Stimulated activated CD8-positive, alpha-beta memory T cell treated with anti-CD3 and anti-CD28 coated beads, Interleukin-12 subunit alpha, Interleukin-12 subunit beta, amount 100 ng/mL, for 1 hour (primary cell): ENCODE measurements around the gene KLHDC7B.

Experiments used
- DNase-seq: peaks from one replicate; pipeline ENCODE4 v3.0.0-alpha.2; 2020; ENCODE audit warnings: low read depth

The KLHDC7B gene

DNA sequence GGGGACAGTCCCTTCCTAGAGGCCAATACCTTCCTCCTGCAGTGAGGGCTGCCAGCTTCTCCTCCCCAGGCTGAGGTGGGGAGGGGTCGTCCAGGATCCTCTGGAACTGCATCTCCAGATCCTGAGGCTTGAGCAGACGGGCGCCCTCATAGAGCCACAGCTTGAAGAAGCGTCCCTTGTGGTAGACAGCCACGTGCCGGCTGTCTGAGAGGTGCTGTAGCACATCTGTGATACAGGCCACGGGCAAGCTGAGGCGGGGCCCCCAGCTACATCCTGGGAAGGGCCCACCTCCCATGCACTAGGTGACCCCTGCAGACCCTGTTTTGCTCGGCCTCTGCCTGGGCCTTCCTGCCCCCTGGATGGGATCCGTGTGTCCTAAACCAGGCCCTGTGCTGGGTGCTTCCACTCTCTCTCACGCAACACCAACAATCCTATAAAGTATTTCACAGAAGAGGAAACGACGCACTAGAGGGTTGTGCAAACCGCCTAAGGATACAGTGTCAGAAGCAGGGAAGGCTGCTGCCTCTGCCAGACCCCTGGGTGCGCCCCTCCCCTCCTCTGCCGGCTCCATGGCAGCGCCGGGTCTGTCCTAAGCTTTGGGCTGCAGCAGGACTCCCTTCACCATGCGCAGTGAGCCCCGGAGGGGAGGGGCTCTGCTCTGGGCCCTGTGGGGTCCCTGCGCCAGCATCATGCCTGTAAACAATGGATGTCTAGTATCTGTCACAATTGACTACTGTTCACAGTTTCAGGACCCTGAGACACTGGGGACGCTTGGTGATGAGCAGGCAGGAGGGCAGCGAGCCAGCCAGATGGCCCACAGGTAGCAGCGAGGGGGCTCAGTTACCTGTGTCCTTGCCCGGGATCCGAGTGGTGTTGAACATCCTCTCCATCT lies 28.0 kb downstream of the KLHDC7B start:
- no peak for DNase-seq

DNA sequence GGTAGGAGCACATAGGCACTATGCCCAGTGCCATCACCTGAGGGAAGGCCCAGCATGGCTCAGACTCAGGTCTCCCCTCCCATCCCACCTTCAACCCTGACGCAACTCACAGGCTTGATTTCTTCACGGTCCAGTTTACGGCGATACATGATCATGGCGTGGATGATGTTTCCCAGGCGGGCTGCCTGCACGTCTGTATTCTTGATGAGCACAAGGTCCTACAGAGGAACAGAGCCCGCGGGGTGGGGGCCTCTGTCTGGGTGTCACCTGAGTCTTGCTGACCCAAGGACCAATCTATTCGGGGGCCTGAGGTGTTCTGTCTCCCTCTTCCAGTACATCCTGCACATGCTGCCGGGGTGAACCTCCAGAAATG lies 28.7 kb downstream of the KLHDC7B start:
- DNase-seq = no peak

DNA sequence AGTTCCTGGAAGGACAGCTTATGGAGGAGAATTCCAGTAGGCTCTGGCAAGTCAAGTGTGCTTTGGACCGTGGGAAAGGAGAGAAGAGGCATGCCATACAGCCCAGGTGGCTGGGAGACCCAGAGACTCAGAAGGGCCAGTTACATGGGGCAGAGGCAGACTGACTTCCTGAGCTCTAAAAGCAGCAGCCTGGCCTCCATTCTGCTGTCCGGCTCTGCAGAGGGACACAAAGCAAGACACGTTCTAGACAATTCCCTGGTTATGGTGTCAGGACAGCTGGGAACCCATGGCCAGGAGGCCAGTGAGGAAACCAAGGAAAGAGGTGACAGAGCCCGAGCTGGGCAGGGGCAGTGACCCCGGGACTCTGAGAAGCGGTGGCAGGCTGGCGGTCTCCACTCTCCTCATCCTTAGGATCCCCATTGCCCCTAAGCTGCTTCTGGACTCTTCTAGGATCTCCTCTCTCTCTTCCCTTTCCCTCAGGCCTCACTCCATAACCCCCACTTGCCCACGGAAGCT lies 29.8 kb downstream of the KLHDC7B start:
- no peak for DNase-seq

DNA sequence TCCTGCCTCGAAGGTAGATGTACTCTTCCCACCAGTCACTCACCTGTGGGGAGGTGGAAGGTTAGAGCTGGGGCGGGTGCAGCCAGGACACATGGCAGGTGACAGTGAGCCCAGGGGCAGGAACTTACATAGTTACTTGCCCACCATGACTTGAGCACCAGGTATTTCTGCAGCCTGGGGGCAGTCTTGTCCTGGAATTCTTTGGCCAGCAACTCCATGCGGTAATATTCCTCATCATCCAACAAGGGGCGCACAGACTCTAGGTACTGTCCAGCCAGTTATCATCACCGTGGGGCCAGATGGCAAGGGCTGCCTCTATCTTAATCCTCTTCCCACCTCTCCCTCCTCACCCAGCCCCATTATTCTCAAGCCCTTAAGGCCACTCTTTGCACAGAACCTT lies 30.4 kb downstream of the KLHDC7B start:
- DNase-seq = no peak

DNA sequence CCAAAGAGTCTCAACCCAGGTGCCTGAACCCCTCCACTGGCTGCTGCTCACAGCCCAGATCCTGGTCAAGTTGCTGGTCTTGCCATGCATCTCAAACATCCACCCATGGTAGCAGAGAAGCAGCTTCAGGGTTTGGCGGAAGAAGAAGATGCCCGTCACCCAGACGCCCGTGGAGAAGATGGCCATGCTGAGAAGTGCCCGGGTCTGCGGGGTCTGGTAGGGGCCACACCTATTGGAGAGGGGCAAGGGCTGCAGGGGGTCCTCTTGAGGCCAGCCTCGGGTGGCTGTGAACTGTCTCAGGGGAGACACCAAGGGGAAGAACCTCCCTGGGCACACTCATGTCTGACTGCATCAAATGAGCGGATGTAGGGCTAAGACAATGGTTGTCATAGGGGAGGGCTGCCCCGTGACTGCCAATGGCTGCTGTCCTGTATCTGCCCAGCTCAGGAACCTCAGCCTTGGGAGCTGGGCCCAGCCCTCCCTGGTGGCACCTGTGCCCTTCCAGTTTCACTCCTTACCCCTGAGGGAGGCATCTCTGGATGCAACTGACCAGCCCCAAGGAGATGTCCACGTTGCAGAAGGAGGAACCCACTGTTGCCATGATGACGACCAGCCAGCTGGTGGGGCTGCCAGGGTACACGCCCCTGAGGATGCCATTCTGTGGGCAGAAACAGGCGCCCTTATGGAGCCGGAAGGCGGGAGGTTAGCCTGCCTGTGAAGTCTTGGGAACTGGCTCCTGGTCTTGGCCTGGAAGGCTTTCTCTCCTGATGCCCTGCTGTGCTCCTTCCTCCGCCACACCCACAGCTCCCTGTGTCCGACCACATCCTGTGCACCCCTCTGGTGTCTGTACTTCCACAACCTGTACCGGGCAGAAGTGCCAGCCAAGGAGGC lies 31.4 kb downstream of the KLHDC7B start:
- DNase-seq = no peak

DNA sequence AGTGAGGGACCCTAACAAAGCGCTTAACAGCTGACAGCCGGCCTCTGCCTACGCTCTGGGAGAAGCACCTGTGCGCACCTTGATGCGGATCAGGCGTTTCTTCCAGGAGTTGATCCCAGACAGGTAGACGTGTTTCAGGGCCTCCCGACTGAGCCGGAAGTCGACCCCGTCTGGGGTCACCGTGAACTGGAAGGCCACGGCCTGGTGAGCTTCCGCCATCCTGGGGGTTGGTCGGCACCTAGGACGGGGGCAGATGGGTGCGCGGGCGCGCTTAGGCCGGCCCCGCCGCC lies 31.9 kb downstream of the KLHDC7B start:
- no peak for DNase-seq

DNA sequence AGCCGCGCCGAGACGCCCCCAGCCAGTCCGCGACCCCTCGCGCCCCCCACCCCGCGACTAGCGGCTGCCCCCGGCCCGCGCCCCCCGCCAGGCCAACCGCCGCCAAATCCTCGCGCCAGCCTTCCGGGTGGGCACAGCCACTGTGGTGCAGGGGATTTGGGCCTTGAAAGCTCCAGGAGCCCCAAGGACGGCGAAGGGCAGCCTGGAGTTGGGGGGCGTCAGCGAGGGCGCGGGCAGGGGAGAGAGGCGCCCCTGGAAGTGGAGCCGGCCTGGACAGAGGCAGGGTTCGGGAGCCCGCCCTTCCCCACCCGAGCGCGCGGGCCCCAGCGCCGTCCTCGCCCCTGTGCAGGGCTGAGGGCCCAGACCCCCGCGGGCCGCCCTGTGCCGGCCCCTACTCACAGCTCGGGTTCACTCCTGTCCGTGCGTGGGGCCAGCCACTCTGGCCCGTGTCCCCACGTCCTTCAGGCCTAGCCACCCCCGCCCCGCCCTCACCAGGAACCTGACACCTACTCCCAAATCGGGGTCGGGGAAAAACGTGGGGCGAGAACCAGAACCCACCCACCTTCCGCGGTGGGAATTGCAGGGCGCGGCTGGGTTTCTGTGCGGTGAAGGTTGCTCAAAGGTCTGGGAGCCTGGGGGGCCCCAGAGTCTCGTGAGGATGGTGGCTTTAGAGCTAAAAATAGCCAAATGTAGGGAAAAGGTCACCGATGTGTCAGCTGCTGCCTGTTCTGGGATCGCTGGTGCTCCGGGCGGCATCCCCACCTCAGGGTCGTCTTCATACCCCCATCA lies 32.5 kb downstream of the KLHDC7B start, which contains the start of gene CPT1B:
Gene CPT1B (minus strand): TSS at position 441 of the 789 bp plus-strand sequence. CDS start 512 bp downstream, outside the sequence.
- no peak for DNase-seq

DNA sequence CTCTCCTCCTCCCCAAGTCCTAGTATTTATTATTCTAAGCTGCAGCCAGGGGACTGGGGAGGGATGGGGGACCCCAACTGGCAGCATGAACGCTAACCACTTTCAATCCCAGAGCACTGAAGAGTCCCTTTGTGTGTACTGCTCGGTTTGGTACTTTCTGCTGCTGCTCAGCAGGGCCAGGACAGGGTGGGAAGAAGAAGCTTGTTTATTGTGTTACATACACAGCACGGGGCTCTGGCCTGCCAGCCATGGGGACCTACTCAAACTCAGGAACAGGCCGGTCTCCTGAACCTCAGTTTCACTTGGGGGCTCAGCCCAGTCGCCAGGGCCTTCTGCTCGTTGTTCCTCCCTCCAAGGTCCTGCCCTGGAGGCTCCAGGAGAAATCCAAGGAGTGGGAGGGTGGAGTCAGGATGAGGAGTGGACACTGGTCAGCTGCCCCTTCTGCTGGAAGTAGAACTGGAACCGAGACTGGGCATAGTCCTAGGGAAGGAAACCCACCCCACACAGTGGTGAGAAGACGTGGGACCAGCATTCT lies 33.1 kb downstream of the KLHDC7B start:
- no peak for DNase-seq

DNA sequence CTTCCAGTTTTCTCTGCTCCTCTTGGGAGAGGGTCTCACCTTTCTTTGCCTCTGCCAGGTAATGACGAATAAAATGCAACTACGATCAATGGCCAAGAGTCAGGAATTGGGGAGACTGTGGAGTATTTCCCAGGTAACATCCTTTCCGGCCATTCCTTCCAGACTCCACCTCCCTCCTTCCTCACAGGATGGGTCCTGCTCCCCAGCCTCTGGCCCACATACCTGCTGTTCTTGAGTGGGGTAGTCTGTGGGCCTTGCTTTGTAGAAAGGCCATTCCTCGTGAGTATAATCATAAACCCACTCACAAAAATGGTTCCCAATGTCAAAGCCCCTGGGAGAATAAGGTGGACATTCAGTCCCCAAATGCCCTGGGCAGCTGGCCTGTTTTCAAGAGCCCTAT lies 34.1 kb downstream of the KLHDC7B start:
- no peak for DNase-seq

DNA sequence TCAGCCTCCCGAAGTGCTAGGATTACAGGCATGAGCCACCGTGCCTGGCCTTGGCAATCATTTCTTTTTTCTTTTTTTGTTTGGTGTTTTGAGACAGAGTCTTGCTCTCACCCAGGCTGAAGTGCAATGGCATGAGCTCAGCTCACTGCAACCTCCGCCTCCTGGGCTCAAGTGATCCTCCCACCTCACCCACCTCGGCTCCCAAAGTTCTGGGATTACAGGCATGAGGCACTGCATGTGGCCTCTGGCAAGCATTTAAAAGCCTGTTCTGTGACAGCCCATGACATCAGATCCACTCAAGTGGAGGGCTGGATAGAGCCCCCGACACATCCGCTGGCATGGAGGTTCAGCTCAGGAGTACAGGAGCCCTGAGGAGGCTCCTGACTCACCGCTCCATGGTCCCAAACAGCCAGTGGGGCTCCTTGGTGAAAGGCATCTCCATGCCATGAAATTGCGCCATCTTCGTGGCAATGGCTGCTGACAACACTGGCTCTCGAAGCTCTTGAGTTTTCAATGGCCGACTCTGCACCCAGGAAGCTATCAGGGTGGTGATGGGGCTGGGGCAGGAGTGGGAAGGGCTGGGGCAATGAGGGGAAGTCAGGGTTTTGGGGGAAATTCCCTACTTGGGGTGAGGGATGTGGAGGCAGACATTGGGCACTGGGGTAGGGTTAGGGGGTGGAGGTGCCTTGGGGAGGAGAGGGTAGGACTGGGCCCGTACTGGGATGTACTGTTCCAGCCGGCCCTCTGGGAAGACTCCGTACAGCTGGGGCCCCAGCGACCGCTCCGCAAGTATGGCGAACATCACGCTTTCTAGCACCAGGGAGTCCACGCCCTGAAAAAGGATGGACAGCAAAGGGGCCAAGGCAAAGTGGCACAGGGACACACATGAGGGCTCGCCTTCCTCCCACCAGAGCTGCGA lies 35.6 kb downstream of the KLHDC7B start:
- DNase-seq = no peak

DNA sequence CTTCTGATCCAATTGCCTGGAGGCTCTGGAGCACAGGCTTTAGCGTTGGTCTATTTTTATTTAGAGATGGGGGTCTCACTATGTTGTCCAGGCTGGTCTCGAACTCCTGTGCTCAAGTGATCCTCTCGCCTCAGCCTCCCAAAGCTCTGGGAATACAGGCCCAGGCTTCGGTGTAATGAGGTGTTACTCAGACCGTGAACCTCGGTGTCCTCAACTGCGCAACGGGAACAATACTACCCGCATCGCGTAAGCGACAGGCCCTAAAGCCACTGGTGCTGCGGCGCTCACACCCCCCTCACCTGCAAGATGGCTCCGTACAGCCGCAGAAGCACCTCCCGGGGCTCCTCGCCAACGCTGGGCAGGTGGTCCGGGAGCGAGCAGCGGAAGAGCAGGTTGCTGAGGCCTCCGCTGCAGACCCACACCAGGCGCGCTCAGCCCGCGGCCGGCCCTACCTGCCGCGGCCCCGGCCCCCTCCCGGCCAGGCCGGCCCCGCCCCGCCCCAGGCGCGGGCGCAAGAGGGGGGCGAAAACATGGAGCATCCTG lies 36.3 kb downstream of the KLHDC7B start:
- no peak for DNase-seq

DNA sequence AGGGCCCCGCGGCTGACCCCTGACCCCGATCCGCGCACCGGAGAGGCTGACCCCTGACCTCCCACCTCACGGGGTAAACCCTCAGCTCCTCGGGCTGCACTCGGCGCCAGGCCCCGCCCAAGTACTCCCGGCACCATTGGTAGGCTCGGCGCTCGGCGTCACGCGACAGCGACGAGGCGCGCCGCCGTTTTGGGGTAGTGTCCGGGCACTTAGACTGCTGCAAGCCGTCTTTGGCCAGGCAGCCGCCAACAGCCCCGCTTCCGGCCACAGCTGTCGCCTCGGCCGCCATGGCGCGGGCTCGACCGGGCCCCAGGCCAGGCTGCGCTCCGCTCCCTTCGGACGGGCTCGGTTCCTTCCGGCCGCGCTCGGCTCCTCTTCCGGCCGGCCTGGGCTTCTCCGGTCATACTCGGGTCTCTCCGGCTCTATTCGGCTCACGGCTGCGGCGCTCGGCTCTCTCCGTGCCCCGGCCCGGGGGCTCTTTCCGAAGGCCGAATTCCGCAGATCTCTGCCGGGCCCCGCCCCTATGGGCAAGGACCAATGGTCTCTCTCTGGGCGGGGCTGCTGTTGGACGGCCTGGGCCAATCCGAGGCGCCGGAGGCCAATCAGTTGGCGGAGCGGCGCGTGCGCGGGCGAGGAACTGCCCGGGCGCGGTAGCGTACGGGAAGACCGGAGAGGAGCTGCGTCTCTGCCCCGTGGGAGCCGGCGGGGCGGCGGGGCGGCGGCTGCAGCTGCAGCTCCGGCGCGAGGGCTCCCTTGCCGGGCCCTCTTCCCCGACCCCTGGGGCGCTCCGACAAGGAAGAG lies 37.0 kb downstream of the KLHDC7B start, which contains the start of gene CHKB:
Gene CHKB (minus strand): TSS at position 357 of the 801 bp plus-strand sequence. CDS start 68 bp downstream, at position 289.
- peak; percentile 94 for DNase-seq

DNA sequence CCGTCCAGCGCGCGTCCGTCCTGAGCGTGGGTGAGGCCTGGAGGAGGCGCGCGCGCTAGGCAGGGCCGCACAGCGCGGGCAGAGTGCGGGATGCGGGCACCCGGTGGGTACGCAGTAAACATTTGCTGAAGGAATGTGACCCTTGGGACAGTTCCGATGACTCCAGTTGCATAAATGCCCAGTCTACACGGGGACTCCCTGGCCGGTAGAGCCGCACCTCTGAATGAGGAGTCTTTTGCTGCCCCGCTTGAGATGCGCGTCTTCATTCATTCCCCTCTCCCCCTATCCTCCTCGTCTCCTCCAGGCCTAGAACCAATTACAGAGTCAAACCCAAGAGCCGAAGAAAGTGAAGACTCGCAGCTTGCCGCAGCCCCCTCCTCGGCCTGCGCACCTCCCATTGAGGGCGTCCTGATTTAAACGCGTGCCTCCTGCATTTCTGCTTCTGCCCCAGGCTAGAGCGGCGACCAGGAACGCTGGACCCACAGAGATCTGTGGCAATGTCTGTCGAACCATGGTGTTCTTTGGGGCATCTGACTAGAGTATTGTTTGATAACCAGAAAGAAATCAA lies 37.7 kb downstream of the KLHDC7B start:
- DNase-seq = no peak

DNA sequence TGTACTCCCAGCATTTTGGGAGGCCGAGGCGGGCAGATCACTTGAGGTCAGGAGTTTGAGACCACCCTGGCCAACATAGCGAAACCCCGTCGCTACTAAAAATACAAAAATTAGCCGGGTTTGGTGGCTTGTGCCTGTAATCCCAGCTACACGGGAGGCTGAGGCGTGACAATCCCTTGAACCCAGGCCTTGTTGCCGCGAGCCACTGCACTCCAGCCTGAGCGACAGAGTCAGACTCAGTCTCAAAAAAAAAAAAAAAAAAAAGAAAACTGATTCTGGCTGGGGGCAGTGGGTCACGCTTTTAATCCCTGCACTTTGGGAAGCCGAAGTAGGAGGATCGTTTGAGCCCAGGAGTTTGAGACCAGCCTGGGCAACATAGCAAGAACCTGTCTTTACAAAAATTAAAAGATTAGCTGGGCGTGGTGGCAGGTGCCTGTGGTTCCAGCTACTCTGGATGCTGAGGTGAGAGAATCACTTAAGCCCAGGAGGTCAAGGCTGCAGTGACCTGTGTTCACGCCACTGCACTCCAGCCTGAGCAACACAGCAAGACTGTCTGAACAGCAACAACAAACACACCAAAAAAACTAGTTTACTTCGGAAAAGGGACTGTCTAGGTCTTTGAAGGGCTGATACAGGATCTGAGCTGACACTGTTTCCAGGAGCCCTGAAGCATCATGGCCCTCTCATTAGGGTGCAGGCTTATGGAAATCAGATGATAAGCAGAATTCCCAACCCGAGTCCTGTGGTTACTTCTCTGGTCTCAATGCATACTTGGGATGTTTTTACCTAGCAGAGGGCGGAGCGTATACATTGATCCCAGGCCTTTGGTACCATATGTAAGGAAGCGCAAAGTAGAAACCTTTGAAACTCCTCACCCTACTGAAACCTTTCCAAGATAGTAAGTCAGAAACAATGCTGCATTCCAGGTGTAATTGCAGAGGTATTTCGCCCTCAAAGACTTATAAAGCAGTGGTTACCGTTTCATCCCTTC lies 38.7 kb downstream of the KLHDC7B start:
- no peak for DNase-seq

DNA sequence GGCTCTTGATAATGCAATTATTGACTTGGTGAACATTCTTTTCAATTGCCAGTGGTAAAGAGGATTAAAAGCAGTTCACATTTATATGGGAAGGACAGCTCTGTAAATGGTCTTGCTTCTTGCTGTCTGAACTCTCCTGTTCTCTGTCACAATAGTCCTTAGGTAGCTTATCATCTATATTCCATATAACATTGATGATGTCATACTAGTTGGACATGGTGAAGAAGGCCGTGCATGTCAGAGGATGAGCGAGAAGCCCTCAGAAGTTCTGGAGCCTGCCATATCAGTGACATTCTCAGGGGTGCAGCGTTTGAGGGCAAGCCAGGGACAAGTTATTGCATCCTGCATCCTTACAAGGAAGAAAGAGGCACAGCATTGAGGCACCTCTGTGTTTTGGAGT lies 39.5 kb downstream of the KLHDC7B start:
- no peak for DNase-seq

DNA sequence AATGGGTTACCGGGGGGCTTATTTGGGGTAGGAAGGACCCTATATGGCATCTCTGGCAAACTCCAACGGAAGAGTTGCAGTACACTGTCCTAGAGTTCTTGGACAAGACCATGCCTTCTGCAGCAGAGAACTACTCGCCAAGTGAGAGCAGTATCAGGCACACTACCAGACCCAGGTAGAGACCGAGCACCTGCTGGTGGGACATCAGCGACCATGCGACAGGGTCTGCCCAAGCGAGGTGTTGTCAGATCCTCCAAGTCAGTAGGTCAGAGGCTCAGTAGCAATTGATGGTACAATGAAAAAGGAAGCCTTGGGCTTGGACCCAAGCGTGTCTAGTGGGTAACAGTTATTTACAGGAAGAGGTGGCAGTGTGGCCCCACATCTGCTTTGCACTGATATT lies 40.1 kb downstream of the KLHDC7B start:
- no peak for DNase-seq

DNA sequence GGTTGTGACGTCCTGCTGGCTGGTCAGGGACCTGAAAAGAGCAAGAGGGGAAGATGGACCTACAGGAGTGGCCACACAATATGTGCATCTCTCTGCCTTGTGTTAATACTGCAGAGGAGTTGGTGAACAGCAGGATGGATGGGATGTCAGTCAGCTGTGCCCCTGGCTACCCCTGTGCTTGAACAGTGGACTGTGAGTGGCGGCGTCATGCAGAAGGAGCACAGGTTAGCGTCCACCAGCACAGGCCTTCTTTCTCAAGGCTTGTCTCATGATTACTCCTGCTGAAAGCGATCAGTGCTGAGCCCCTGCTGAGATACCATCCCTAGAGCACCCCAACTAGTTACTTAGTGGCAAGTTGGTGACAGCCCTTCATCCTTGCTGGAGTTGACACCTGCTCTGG lies 40.7 kb downstream of the KLHDC7B start:
- no peak for DNase-seq

DNA sequence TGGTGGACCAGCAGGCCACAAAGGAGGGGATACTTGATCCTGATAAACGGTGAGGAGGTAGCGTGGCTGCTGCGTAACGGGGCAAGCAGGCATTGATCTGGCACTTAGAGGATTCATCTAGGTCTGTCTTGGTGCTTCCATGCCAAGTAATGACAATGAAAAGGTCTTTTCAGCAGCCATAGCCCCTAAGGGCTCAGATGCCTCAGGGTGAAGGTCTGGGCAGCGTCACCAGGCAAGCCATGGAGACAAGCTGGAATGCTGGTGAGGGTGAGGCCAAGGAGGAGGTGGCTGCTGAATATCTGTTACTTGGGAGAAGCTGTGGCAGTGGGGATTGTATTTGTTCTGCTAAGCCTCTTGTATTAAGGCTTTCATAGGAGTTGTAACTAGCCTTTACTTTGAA lies 41.7 kb downstream of the KLHDC7B start:
- no peak for DNase-seq
